GM06990 (cell line): ENCODE data around the gene IFNA8.
"Not testable (repeated sequence)": the region's sequence is repeated elsewhere in the genome, so short reads cannot be mapped to it uniquely, and the experiment has no call there.

Experiments
- DNase-seq: peaks from one replicate; pipeline ENCODE4 v3.0.0-alpha.2; 2011; ENCODE audit not compliant: insufficient read length; ENCODE audit errors: extremely low read depth
- H3K27me3 ChIP-seq: replicated peaks from 2 replicates; pipeline ENCODE4 v1.6.0; 2011; ENCODE audit warnings: low read length; ENCODE audit not compliant: control insufficient read depth, insufficient read depth
- H3K36me3 ChIP-seq: 2 replicates; pipeline ENCODE4 v1.5.1; 2011; ENCODE audit warnings: low read length; ENCODE audit not compliant: control insufficient read depth, insufficient read depth
- H3K4me3 ChIP-seq: replicated peaks from 2 replicates; pipeline ENCODE4 v1.5.1; 2011; ENCODE audit warnings: low read depth, mild to moderate bottlenecking, control low read depth, low read length
- CTCF ChIP-seq: IDR thresholded peaks from 2 replicates; pipeline ENCODE4 v1.5.1; 2011; ENCODE audit warnings: low read length, control low read depth, mild to moderate bottlenecking, inconsistent platforms; ENCODE audit not compliant: insufficient read depth, poor library complexity, severe bottlenecking

The IFNA8 gene

GRCh38 chr9:21434202-21435014, 25.5 kb downstream of the IFNA8 start:
- no peak for DNase-seq
- no peaks in the 10 kb centered on the region for H3K36me3 ChIP-seq
- H3K4me3 ChIP-seq, result no peak overlapping the region
- no peaks in the 10 kb centered on the region for H3K27me3 ChIP-seq
- TF ChIP-seq CTCF, result peak; percentile 70

GRCh38 chr9:21435015-21435383, 26.1 kb downstream of the IFNA8 start:
- H3K27me3 ChIP-seq, H3K36me3 ChIP-seq, DNase-seq, H3K4me3 ChIP-seq: not testable (repeated sequence)

GRCh38 chr9:21440139-21440538, 31.2 kb downstream of the IFNA8 start, which contains the start of gene IFNA1:
IFNA1 (plus strand) TSS chr9:21440439; CDS start chr9:21440508, 69 bp downstream.
- no peak within 1 kb of the TSS for H3K4me3 ChIP-seq
- TF ChIP-seq CTCF, result no peak
- no peak for DNase-seq
- H3K36me3 ChIP-seq, result no peaks in the 10 kb centered on the region
- H3K27me3 ChIP-seq, result no peaks in the 10 kb centered on the region

GRCh38 chr9:21443849-21444625, 35.1 kb downstream of the IFNA8 start:
- DNase-seq, result peak; percentile 56
- no peak for TF ChIP-seq CTCF
- Histone ChIP-seq H3K4me3 (no peak overlapping the region), H3K27me3 (no peaks in the 10 kb centered on the region; the same call in 1 of the 2 replicates), H3K36me3 (no peaks in the 10 kb centered on the region)

- not testable (repeated sequence) for H3K4me3 ChIP-seq, H3K27me3 ChIP-seq, H3K36me3 ChIP-seq, DNase-seq
Measured at GRCh38 chr9:21449312-21449711, 40.4 kb downstream of the IFNA8 start.

- TF ChIP-seq CTCF, result no peak
- H3K27me3 ChIP-seq, result no peaks in the 10 kb centered on the region; the same call in 1 of the 2 replicates
- no peaks in the 10 kb centered on the region for H3K36me3 ChIP-seq
- no peak overlapping the region for H3K4me3 ChIP-seq
- DNase-seq, result no peak
Measured at GRCh38 chr9:21450733-21451394, 41.9 kb downstream of the IFNA8 start.
